Gastrocnemius medialis (tissue), 4 donors: ENCODE data around the gene RNASEH2B.

Experiments used
- CTCF ChIP-seq, 5 experiments: fragments of 450-650 bp in 3 of 5; fragments of 200-600 bp in 2 of 5; sonication (generic) in 2 of 5; IDR thresholded peaks in 4 of 5; conservative IDR thresholded peaks in 1 of 5; 1 replicate in 4 of 5; 2 replicates in 1 of 5; pipeline ENCODE4 v1.5.1; 2016 to 2019; ENCODE audit warnings: antibody characterized with exemption in 5 of 5, mild to moderate bottlenecking in 3 of 5, moderate library complexity in 3 of 5
- POLR2A ChIP-seq, 2 donors: fragments of 450-650 bp; IDR thresholded peaks; one replicate each; pipeline ENCODE4 v1.6.1; 2017; ENCODE audit warnings: antibody characterized with exemption in 2 of 2, mild to moderate bottlenecking in 2 of 2, moderate library complexity in 2 of 2

- TF ChIP-seq CTCF (IDR thresholded peaks at IDR 0.05 in 4 of 5, conservative IDR thresholded peaks at IDR 0.05 in 1 of 5) (no peak), POLR2A (IDR thresholded peaks at IDR 0.05) (no peak)
These were observed 38.2 kb upstream of the RNASEH2B start for GRCh38 chr13:50871405-50871804.
